Measurements from ENCODE around the gene HEATR3. TPM values are rescaled to one million over a fixed set of nuclear protein-coding genes. Genes with fewer than 3 reads are reported as not detected.

HEATR3 gene
- total RNA-seq, 1 donor from 2014 or later, result 27.9 TPM

GRCh38 chr16:50096791-50097190, 31.0 kb downstream of the HEATR3 start:
- DNase-seq, result no peak
- TF ChIP-seq, protein P1, sequence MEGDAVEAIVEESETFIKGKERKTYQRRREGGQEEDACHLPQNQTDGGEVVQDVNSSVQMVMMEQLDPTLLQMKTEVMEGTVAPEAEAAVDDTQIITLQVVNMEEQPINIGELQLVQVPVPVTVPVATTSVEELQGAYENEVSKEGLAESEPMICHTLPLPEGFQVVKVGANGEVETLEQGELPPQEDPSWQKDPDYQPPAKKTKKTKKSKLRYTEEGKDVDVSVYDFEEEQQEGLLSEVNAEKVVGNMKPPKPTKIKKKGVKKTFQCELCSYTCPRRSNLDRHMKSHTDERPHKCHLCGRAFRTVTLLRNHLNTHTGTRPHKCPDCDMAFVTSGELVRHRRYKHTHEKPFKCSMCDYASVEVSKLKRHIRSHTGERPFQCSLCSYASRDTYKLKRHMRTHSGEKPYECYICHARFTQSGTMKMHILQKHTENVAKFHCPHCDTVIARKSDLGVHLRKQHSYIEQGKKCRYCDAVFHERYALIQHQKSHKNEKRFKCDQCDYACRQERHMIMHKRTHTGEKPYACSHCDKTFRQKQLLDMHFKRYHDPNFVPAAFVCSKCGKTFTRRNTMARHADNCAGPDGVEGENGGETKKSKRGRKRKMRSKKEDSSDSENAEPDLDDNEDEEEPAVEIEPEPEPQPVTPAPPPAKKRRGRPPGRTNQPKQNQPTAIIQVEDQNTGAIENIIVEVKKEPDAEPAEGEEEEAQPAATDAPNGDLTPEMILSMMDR (IDR thresholded peaks at IDR 0.05; ENCODE audit: partially characterized antibody, unreplicated experiment), result no peak
- Mint-ChIP-seq H3K4me1 (ENCODE audit: low read depth, unreplicated experiment) (no peaks in the 10 kb centered on the region), H3K9me3 (ENCODE audit: unreplicated experiment) (no peaks in the 10 kb centered on the region), H3K27me3 (ENCODE audit: unreplicated experiment) (peaks cover 1% of the 10 kb centered on the region), H3K27ac (ENCODE audit: unreplicated experiment) (no peak overlapping the region), H3K36me3 (ENCODE audit: unreplicated experiment) (no peaks in the 10 kb centered on the region), H3K4me3 (ENCODE audit: unreplicated experiment) (no peak overlapping the region)

GRCh38 chr16:50099957-50100648, 34.3 kb downstream of the HEATR3 start:
- TF ChIP-seq, protein P1 (IDR thresholded peaks at IDR 0.05; ENCODE audit: partially characterized antibody, unreplicated experiment), result no peak
- H3K4me3 Mint-ChIP-seq (ENCODE audit: unreplicated experiment), result no peak overlapping the region
- H3K36me3 Mint-ChIP-seq (ENCODE audit: unreplicated experiment), result no peaks in the 10 kb centered on the region
- no peak overlapping the region for H3K27ac Mint-ChIP-seq (ENCODE audit: unreplicated experiment)
- no peak for DNase-seq
- H3K9me3 Mint-ChIP-seq (ENCODE audit: unreplicated experiment), result no peaks in the 10 kb centered on the region
- H3K4me1 Mint-ChIP-seq (ENCODE audit: low read depth, unreplicated experiment), result no peaks in the 10 kb centered on the region
- no peaks in the 10 kb centered on the region for H3K27me3 Mint-ChIP-seq (ENCODE audit: unreplicated experiment)

DNA sequence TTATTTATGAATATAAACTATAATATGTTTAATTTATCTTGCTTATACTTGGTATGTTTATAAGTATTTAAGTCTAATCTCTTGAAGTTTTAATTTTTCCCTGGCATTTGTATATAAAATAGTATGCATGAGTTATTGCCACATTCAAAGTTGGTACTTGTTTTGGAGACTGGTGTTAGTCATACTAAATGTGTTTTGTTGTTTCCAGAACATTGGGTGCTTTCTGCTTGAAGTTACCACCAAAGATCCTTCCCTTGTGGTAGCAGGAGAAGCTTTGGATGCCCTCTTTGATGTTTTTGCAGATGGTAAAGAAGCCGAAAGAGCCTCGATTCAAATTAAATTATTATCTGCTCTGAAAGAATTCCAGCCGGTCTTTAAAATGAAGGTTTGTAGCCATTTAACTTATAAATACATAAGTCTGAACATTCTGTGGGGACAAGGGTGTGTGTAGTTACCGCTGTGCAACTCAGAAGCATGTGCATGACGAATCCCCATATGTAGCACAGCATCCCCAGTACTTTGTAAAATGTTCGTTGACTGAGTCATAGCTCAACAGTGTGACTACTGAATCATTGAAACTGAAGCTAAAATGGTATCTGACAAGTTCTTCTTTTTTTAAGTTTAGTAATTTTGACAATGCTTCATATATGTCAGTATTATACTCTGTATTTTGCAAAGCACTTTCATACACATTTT, 36.4 kb downstream of the HEATR3 start:
- Mint-ChIP-seq H3K27ac (ENCODE audit: unreplicated experiment) (no peak overlapping the region), H3K4me1 (ENCODE audit: low read depth, unreplicated experiment) (no peaks in the 10 kb centered on the region), H3K4me3 (ENCODE audit: unreplicated experiment) (no peak overlapping the region), H3K9me3 (ENCODE audit: unreplicated experiment) (no peaks in the 10 kb centered on the region), H3K27me3 (ENCODE audit: unreplicated experiment) (no peaks in the 10 kb centered on the region), H3K36me3 (ENCODE audit: unreplicated experiment) (no peaks in the 10 kb centered on the region)
- TF ChIP-seq, protein P1 (IDR thresholded peaks at IDR 0.05; ENCODE audit: partially characterized antibody, unreplicated experiment), result no peak
- DNase-seq, result no peak

- TF ChIP-seq, protein P1 (IDR thresholded peaks at IDR 0.05; ENCODE audit: partially characterized antibody, unreplicated experiment), result no peak
- Mint-ChIP-seq H3K4me3 (ENCODE audit: unreplicated experiment) (no peak overlapping the region), H3K27me3 (ENCODE audit: unreplicated experiment) (no peaks in the 10 kb centered on the region), H3K27ac (ENCODE audit: unreplicated experiment) (no peak overlapping the region), H3K9me3 (ENCODE audit: unreplicated experiment) (no peaks in the 10 kb centered on the region), H3K4me1 (ENCODE audit: low read depth, unreplicated experiment) (no peaks in the 10 kb centered on the region), H3K36me3 (ENCODE audit: unreplicated experiment) (no peaks in the 10 kb centered on the region)
- no peak for DNase-seq
Measured at GRCh38 chr16:50103764-50104163, 38.0 kb downstream of the HEATR3 start.
